Mesendoderm (in vitro differentiated cells): Measurements from ENCODE around the gene CREG2.
"Not testable (repeated sequence)": the region's sequence is repeated elsewhere in the genome, so short reads cannot be mapped to it uniquely, and the experiment has no call there.

Source experiments
- DNase-seq: peaks from one replicate; pipeline ENCODE4 v3.0.0; 2013
- H2AK5ac ChIP-seq: 2 replicates; pipeline ENCODE4 v1.6.1; 2013; ENCODE audit warnings: low read length, inconsistent platforms
- H2BK120ac ChIP-seq: 2 replicates; pipeline ENCODE4 v1.6.1; 2013; ENCODE audit warnings: low read depth, mild to moderate bottlenecking, low read length, moderate library complexity, mixed read lengths
- H2BK15ac ChIP-seq: replicated peaks from 2 replicates; pipeline ENCODE4 v1.6.1; 2013; ENCODE audit warnings: low read depth, mild to moderate bottlenecking, moderate library complexity
- H2BK5ac ChIP-seq: 2 replicates; pipeline ENCODE4 v1.6.1; 2013; ENCODE audit warnings: low read length, inconsistent platforms
- H3K18ac ChIP-seq: 2 replicates; pipeline ENCODE4 v1.6.1; 2013; ENCODE audit warnings: mild to moderate bottlenecking, low read length, mixed read lengths
- H3K23ac ChIP-seq: one replicate; pipeline ENCODE4 v1.6.1; 2013; ENCODE audit warnings: low read length
- H3K27ac ChIP-seq: 2 replicates; pipeline ENCODE4 v1.5.1; 2013; ENCODE audit warnings: low read depth, mild to moderate bottlenecking, inconsistent platforms, low read length, moderate library complexity
- H3K27me3 ChIP-seq: 2 replicates; pipeline ENCODE4 v1.6.1; 2013; ENCODE audit warnings: low read length, control low read depth, mild to moderate bottlenecking, inconsistent platforms; ENCODE audit not compliant: insufficient read depth, poor library complexity
- H3K36me3 ChIP-seq: 2 replicates; pipeline ENCODE4 v1.6.1; 2013; ENCODE audit warnings: low read length, inconsistent platforms; ENCODE audit not compliant: control insufficient read depth, insufficient read depth
- H3K4ac ChIP-seq: one replicate; pipeline ENCODE4 v1.6.1; 2013; ENCODE audit warnings: low read depth, mild to moderate bottlenecking, low read length, moderate library complexity
- H3K4me1 ChIP-seq: 2 replicates; pipeline ENCODE4 v1.6.1; 2013; ENCODE audit warnings: low read depth, low read length, inconsistent platforms; ENCODE audit not compliant: control insufficient read depth
- H3K4me2 ChIP-seq: 2 replicates; pipeline ENCODE4 v1.6.1; 2013; ENCODE audit warnings: low read length
- H3K4me3 ChIP-seq: 2 replicates; pipeline ENCODE4 v1.5.1; 2013; ENCODE audit warnings: mild to moderate bottlenecking, low read length
- H3K56ac ChIP-seq: one replicate; pipeline ENCODE4 v1.6.1; 2013; ENCODE audit warnings: low read length
- H3K79me1 ChIP-seq: 2 replicates; pipeline ENCODE4 v1.6.1; 2013; ENCODE audit warnings: low read length, inconsistent platforms
- H3K79me2 ChIP-seq: 2 replicates; pipeline ENCODE4 v1.6.1; 2013; ENCODE audit warnings: mild to moderate bottlenecking, low read length; ENCODE audit not compliant: control insufficient read depth, insufficient read depth
- H3K9ac ChIP-seq: 2 replicates; pipeline ENCODE4 v1.6.1; 2013; ENCODE audit warnings: low read length, inconsistent platforms
- H4K5ac ChIP-seq: one replicate; pipeline ENCODE4 v1.6.1; 2013; ENCODE audit warnings: low read length
- H4K8ac ChIP-seq: one replicate; pipeline ENCODE4 v1.6.1; 2013; ENCODE audit warnings: low read depth, mild to moderate bottlenecking, control low read depth, low read length, moderate library complexity
- WGBS: extraction: QIAGEN DNeasy Blood & Tissue Kit; methylation state at CpG from one replicate; pipeline ENCODE4 v1.1.7; 2013; ENCODE audit warnings: low lambda C conversion rate, missing lambda C conversion rate; ENCODE audit not compliant: insufficient coverage; ENCODE audit errors: extremely low coverage; 5-methylcytosine and 5-hydroxymethylcytosine counted together

CREG2 gene

DNA sequence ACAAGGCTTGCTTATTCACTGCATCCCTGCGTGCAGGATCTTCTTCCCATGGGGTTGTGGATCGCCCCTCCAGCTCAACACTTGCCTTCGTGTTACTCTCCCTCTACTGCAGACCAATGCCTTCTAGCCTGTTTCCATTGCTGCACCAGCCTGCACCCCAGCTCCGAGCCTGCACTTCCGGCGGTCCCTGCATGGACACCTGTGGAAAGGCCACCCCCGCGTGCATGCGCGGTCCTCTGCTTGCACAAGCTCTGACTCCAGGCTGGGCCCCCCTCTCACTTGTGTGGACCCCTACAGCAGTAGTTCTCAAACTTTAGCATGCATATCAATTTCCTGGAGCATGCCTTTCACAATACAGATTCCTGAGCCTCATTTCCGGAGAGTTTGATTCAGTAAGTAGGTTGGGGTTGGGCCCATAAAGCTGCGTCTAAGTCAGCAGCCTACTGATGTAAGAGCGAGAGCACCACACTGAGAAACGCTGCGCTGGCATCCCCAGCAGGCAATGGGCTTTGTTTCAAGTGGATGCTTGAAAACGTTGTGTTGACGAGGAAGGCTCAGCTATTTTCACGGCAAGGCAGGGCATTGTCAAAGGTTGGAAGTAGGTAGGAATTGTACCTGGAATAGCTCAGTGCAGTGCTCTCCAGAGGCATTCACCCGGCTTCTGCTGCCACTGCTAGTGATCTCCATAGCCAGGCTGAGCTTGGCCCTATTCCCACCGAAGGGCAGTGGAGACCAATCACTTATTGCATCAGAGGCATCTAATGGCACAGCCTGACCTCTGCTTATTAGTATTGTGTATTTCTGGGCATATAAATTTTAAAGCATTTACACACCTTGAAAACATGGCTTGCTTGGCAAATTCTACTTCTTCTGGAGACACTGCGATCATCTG is 32.6 kb downstream of the CREG2 start:
- H3K27ac ChIP-seq, result no peak overlapping the region
- no peak overlapping the region for H2AK5ac ChIP-seq
- no peak overlapping the region for H3K4me3 ChIP-seq
- no peaks in the 10 kb centered on the region for H3K79me1 ChIP-seq
- no peak overlapping the region for H4K5ac ChIP-seq
- H3K18ac ChIP-seq, result no peak overlapping the region
- no peak for DNase-seq
- H2BK15ac ChIP-seq, result no peak overlapping the region
- WGBS, result no CpG with 5 or more reads among the region's 21 CpGs
- no peak overlapping the region for H3K4ac ChIP-seq
- no peak overlapping the region for H3K23ac ChIP-seq
- H4K8ac ChIP-seq, result no peak overlapping the region
- no peak overlapping the region for H3K9ac ChIP-seq
- no peak overlapping the region for H2BK5ac ChIP-seq
- H3K36me3 ChIP-seq, result no peaks in the 10 kb centered on the region
- no peaks in the 10 kb centered on the region for H3K27me3 ChIP-seq
- no peak overlapping the region for H3K56ac ChIP-seq
- no peak overlapping the region for H3K4me2 ChIP-seq
- no peaks in the 10 kb centered on the region for H3K79me2 ChIP-seq
- no peak overlapping the region for H2BK120ac ChIP-seq
- H3K4me1 ChIP-seq, result peaks cover under 1% of the 10 kb centered on the region

DNA sequence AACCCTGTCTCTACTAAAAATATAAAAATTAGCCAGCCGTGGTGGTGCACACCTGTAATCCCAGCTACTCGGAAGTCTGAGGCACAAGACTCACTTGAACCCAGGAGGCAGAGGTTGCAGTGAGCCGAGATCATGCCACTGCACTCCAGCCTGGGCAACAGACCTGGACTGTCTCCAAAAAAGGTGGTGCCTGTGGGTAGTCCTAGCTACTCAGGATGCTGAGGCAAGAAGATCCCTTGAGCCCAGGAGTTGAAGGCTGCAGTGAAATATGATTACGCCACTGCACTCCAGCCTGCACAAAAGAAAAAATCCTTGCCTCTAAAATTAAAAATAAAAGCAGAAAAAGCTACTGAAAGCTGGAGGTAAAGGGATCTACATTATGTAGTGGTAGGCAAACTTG is 34.7 kb downstream of the CREG2 start:
- H3K9ac ChIP-seq, H3K4me3 ChIP-seq, H2BK120ac ChIP-seq, H3K56ac ChIP-seq, H2BK5ac ChIP-seq, H4K8ac ChIP-seq, H3K27me3 ChIP-seq, H2BK15ac ChIP-seq, H3K79me1 ChIP-seq, H3K4ac ChIP-seq, H3K23ac ChIP-seq, H3K79me2 ChIP-seq, H3K27ac ChIP-seq, H4K5ac ChIP-seq, H3K36me3 ChIP-seq, H2AK5ac ChIP-seq, H3K4me1 ChIP-seq, DNase-seq, H3K4me2 ChIP-seq, H3K18ac ChIP-seq: not testable (repeated sequence)
- whole genome bisulfite sequencing, result no CpG with 5 or more reads among the region's 4 CpGs

DNA sequence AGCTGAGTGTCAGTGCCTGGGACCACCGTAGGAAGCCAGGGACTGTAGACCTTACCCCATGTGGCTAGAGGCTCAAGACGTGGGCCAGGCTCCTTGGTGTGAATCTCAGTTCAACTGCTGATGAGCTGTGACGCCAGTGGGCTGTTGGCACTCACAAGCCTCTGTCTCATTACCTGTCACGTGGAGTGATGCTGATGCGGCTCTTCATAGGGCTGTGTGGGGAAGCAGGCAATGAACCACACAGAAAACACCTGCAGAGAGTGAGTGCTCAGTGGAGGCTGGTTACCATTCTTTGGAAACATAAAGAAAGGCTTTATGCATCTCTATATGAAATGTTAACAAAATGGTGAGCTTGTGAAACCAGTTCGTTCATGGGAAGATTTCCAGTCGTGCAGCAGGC is 36.1 kb downstream of the CREG2 start:
- Histone ChIP-seq H2AK5ac (no peak overlapping the region), H3K4ac (no peak overlapping the region), H3K23ac (no peak overlapping the region), H2BK120ac (no peak overlapping the region), H3K79me1 (no peaks in the 10 kb centered on the region), H3K27me3 (no peaks in the 10 kb centered on the region), H4K5ac (no peak overlapping the region), H2BK15ac (no peak overlapping the region), H3K4me3 (no peak overlapping the region), H2BK5ac (no peak overlapping the region), H3K79me2 (no peaks in the 10 kb centered on the region), H3K56ac (no peak overlapping the region), H3K4me1 (no peaks in the 10 kb centered on the region), H4K8ac (no peak overlapping the region), H3K27ac (no peak overlapping the region), H3K36me3 (no peaks in the 10 kb centered on the region), H3K9ac (no peak overlapping the region), H3K4me2 (no peak overlapping the region), H3K18ac (no peak overlapping the region)
- WGBS, result no CpG with 5 or more reads among the region's 7 CpGs
- no peak for DNase-seq

DNA sequence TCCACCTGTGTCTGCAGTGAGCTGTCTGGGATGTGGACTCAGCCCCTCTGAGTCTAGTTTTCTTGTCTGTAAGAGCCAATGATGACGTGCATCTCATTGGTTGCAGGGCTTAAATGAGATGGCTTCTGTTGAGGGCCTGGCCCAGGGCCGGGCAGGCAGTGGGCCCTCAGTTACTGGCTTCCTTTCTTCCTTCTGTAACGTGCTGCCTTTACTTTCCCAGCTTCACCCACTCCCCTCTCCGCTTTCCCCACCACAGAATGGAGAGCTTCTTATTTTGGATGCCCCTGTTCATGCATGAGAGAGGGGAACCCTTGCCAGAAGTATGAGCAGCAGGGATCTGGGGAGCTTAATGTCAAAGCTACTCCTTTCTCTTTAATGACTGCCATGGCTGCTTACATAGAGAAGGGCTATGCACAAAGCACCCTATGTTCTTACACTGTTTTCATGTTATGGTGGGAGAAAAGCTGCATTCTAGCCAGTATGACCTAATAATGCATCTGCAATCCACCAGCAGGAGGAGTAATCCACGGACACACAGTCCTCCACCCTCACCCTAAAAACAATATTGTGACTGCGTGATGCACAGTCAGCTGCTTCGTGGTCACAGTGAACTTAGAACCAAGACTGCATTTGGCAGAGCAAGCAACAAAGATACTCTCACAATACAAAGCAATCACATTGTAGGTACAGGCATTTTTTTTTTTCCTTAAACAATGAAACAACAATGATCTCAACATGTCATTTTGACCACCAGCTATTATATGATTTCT is 37.2 kb downstream of the CREG2 start:
- no peak overlapping the region for H3K56ac ChIP-seq
- H4K8ac ChIP-seq, result no peak overlapping the region
- no peaks in the 10 kb centered on the region for H3K79me1 ChIP-seq
- no peak overlapping the region for H2BK5ac ChIP-seq
- H3K4me2 ChIP-seq, result no peak overlapping the region
- no peak overlapping the region for H3K4ac ChIP-seq
- no peak overlapping the region for H3K23ac ChIP-seq
- H2AK5ac ChIP-seq, result no peak overlapping the region
- no peaks in the 10 kb centered on the region for H3K27me3 ChIP-seq
- no peak overlapping the region for H3K4me3 ChIP-seq
- no peak overlapping the region for H3K18ac ChIP-seq
- no peak for DNase-seq
- H3K4me1 ChIP-seq, result no peaks in the 10 kb centered on the region
- no peak overlapping the region for H3K9ac ChIP-seq
- no peak overlapping the region for H3K27ac ChIP-seq
- WGBS, result no CpG with 5 or more reads among the region's 7 CpGs
- no peak overlapping the region for H4K5ac ChIP-seq
- H3K36me3 ChIP-seq, result no peaks in the 10 kb centered on the region
- no peaks in the 10 kb centered on the region for H3K79me2 ChIP-seq
- H2BK120ac ChIP-seq, result no peak overlapping the region
- no peak overlapping the region for H2BK15ac ChIP-seq

DNA sequence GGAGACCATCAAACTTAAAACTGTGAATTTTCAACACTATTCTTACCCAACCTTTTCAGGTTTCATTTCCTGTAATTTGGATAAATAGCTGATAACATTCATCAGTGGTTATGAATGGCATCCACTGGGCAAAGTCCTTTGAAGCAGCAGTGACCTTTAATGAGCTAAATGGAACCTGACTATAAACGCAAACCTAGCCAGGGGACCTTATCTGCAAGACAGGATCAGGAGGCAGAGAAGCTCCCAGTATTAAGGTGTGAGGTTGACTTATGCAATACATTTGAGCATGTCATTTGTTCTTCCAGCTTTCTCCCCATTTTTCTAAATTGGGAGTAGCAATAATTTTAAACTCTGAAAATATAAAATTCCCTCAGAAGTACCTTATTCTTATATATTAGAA is 38.4 kb downstream of the CREG2 start:
- H3K27ac ChIP-seq, result no peak overlapping the region
- WGBS, result no CpG with 5 or more reads among the region's 1 CpG
- no peak overlapping the region for H3K9ac ChIP-seq
- H3K4me3 ChIP-seq, result no peak overlapping the region
- no peak overlapping the region for H4K5ac ChIP-seq
- H3K4me1 ChIP-seq, result no peaks in the 10 kb centered on the region
- DNase-seq, result no peak
- no peak overlapping the region for H2BK120ac ChIP-seq
- no peak overlapping the region for H2BK15ac ChIP-seq
- no peaks in the 10 kb centered on the region for H3K36me3 ChIP-seq
- H2BK5ac ChIP-seq, result no peak overlapping the region
- H2AK5ac ChIP-seq, result no peak overlapping the region
- no peak overlapping the region for H3K18ac ChIP-seq
- no peaks in the 10 kb centered on the region for H3K27me3 ChIP-seq
- no peak overlapping the region for H3K56ac ChIP-seq
- no peak overlapping the region for H3K4ac ChIP-seq
- H4K8ac ChIP-seq, result no peak overlapping the region
- H3K79me2 ChIP-seq, result no peaks in the 10 kb centered on the region
- no peak overlapping the region for H3K23ac ChIP-seq
- no peaks in the 10 kb centered on the region for H3K79me1 ChIP-seq
- H3K4me2 ChIP-seq, result no peak overlapping the region
